NT2/D1 (cell line): ENCODE results near the gene EPHA3.

Experiments
- YY1 ChIP-seq: IDR thresholded peaks from 2 replicates; pipeline ENCODE4 v1.6.1; 2011; ENCODE audit not compliant: insufficient read length, insufficient read depth
- ZNF274 ChIP-seq: IDR thresholded peaks from 2 replicates; pipeline ENCODE4 v1.6.1; 2011; ENCODE audit warnings: mild to moderate bottlenecking, low read depth, low read length

DNA sequence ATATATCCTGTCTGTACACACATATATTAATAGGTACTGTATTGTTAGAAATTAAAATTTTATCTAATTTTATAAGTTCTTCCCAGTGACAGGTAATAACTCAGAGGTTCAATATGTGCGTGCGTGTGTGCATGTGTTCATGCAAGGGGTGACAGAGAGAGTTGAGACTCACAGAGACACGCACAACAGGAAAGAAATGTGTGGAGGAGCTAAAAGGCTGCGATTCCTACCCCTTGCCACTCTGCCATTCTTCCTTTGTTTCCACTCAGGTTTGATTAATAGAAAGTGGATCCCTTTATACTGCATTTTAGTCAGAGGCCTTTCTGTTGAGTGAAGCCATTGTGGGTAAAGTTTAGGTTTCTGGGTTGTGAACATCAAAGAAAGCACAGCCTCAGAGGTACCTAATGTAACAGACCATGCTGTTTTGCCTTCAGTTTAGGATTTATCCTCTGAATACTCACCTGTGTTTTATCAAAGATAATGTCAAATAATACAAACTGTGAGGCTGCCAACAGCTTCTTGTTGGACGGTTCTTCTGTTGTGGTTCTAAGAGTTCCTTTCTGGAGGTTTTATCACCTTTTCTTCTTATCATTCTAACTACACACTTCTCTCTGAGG is 182.3 kb downstream of the EPHA3 start:
- TF ChIP-seq ZNF274 = no peak
- no peak for TF ChIP-seq YY1
